ENCODE measurements around the gene FOSL1. TPM values are rescaled to one million over a fixed set of nuclear protein-coding genes. Genes with fewer than 3 reads are reported as not detected.

FOSL1 gene
- total RNA-seq, 1 donor from 2014 or later = 0.21 TPM

DNA sequence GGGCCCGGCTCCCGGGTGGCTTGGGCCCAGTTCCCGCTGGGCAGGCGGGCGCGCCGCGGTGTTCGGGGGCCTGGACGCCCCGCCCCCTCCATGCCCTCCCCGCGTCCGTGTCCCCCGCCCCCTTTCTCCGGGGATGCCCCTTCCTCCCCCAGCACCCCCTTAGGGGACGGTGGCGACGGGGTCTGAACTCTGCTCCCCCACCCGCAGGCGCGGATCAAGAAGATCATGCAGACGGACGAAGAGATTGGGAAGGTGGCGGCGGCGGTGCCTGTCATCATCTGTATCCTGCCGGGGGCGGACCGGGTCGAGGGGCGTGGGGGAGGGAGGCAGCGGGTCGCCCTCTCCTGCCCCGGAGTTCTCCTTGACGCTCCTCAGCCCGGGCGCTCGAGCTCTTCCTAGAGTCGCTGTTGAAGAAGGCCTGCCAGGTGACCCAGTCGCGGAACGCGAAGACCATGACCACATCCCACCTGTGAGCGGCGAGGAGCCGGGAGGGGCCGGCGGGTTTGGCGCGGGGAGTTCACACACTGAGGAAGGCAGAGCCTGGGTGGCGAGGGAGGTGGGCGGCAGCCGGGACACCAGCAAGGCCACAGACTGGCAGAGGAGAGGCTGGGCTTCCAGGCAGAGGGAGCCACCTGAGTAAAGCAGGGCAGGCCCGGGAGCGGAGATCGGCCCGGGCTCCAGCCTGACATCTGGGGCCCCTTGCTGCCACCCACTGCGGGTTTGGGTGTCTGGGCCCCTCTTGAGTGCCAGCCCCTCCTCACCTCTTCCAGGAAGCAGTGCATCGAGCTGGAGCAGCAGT is 19.6 kb upstream of the FOSL1 start:
- no peak for DNase-seq

DNA sequence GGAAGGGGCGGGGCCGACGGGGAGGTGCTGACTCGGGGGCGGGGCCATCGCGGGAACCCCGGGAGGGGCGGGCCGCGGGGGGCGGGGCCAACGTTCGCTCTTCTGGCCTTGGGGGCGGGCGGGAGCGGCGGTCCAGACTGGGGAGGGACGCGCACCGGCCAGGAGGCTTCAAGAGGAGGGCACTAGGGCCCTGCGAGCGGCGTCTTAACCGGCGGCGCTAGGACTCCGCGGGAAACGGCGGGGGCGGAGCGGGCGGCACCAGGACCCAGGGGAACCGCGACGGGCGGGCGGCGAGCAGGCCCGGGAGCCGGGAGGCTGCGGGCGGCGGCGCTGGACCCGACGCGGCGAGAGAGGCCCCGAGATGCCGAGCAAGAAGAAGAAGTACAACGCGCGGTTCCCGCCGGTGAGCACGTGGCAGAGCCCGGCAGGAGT is 19.0 kb upstream of the FOSL1 start, which contains the start of gene DRAP1:
Gene DRAP1, plus strand, starts transcription at position 286 of the 432 bp plus-strand sequence. Its CDS starts 76 bp downstream, at position 362.
- peak; percentile 99 for DNase-seq

DNA sequence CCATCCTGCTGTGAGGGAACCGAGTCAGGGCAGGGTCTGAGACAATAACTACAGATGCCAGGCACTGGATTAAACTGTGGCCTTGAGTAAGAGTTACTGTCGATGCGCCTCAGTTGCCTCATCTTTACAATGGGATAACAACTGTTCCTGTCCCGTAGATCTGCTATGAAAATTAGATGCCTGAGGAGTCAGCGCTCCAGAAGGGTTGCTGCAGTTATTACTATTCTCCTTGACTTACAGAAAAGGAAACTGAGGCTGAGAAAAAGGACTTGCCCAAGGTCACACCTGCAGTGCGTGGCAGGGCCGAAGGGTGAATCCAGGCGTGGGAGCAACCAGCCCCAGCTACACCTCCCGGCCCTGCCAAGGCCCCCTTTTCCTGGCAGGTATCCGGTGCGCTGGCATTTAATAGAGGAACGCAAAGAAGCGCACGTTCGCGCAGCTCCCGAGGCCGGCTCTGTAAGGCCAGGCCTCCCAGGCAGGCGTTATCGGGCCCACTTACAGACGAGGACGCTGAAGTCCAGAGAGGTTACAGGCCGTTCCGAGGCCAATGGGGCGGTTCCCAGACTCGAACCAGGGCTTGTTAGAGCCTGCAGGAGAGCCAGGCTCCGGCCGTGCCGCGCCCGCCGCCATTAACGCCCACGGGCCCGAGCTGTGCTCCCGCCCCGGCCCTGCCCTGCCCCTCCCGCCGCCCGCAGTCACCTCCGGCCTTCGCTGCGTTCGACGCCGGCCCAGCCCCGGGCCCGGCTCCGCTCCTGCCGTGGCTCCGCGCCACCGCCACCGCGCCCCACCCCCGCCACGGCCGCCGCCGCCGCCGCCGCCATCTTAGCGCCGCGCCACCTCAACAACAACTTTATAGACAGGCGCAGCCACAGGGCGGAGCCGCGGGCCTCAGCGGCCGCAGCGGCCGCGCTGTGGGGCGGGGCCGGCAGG is 18.3 kb upstream of the FOSL1 start, which contains the start of gene C11orf68:
Gene C11orf68, minus strand, starts transcription at position 852 of the 930 bp plus-strand sequence. Its CDS starts 31 bp downstream, at position 821.
- DNase-seq = no peak

DNA sequence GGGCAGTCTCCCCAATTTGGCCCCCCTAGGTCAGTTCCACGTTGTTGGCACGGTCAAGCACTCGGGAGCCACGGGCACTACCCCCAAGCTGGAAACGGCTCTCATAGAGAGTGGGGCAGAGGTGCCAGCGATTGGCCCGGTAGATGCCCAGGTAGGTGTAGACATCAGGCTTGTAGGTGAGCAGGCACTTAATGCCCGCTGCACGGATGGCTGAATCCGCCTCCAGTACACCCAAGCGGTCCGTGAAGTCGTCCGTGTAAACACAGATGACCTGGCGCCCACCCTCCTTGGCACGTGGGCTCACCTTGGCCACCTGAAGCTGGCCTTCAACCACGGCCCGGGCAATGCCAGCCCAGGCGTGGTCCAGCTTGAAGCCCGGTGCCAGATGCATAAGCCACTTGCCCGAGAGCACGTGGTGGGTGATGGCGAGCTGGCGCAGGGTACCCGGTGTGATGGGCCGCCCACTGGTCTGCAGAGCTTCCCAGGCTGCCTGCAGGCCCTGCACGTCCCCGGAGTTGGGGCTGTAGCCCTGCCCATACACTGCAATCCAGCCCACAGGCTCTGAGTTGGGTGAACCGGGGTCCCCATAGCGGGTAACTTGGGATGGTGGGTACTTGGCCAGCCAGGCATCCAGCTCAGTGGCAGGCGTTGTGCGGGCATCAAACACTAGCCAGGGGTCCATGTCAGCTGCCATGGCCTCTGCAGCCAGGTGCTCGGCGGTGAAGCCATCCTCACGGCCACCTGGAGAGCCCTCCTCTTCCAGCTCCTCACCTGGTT is 17.4 kb upstream of the FOSL1 start:
- DNase-seq = no peak

DNA sequence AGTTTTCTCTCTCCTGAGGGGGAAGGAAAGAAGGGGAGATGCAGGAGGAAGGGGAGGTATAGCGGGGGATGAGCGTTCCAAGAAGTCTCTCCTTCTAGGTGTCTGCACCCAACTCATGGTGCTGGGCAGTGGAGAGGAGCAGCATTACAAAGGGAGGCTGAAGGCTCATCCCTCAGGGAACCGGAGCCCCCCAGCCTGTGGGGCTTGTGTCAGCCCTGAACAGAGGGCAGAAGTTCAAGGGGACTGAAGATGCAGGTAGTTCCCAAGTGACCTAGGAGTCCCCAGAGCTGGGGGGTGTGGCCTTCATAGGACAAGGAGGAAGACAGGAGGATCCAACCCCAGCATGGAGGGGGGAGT is 16.9 kb upstream of the FOSL1 start:
- DNase-seq = no peak

DNA sequence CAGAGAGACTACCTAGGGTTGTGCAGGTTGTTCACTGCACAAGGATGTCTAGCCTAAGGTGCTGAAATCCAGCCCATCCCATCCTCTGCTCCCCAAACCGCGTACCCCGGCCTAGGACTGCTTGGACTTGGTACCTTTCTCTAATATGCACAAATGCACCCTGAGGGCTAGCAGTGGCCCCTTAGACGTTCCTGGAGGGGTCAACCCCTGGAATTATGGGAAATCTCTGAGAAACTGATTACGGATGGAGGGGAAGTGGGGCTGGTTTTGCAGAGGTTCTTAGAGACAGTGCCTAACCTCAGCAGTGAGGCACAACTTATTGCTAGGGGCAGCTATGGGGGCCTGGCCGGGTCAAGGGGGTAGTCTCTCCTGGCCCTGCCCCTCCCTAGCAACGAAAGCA is 16.2 kb upstream of the FOSL1 start:
- no peak for DNase-seq

DNA sequence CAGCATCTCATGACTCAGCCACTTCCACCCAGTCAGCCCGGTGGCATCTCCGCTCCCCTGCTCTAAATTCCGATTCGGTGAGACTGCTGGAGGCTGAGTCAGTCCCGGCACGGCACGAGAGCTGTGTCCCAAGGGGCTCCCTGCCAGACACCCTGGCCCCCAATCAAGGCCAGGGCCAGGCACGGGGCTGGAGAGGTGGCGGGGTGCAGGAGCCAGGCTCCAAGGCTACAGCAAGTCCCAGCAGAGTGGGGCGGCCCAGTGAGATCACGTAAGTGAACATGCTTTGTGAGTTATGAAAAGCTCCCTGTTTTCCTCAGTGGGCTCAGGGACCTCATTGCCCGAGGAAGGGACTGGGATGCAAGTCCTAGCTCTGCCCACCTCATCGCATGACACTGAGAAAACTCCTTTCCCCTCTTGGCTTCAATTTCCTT is 15.6 kb upstream of the FOSL1 start:
- no peak for DNase-seq

DNA sequence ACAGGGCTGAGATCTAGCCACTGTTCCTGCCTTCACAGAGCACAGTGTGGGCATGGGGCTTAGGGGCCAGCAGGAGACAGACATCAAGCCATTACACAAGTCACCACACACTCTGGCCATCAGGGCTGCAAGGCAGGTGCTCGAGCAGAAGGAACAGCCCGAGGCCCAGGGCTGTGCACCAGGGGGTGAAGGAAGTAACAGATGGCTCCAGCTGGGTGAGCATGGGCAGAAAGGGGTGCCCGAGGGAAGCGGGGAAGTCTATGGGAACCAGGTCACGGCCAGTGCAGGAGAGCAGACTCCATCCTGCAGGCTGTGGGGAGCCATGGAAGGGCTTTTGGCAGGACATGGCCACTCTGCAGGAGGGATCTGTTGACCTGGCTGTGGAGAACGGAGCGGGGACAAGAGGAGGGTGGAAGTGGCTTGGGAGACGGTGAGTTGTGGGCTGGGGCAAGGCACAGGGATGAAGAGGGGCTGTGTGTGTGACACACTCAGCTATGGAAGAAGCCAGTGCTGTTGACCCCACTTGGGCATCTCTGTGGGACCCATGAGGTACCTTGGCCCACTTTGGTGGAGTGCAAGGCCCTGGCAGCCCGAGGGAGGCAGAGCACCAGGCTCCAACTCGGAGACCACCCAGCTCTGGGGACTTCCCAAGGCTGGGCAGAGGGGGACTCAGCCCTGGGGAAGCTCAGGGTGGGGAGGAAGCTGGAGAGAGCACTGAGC is 15.1 kb upstream of the FOSL1 start:
- DNase-seq = no peak

DNA sequence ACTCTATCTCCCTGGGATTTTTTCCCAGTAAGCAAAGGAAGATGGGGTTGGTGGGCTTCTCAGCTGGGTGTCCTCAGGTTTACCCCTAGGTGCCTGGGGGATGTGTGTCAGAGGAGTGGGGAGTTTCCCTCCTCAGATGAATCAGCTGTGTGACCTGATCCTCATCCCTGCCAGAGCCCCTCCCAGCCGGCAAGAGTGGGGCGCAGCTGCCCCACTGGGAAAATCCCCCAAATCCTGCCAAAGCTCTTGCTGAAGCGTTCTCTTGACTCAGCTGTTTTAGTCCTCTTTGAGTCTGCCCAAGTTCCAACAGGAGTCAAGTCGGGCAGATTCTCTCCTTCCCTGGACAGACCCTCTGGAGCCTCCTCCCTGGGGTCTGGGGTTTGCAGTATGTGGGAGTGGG is 12.7 kb upstream of the FOSL1 start:
- no peak for DNase-seq

DNA sequence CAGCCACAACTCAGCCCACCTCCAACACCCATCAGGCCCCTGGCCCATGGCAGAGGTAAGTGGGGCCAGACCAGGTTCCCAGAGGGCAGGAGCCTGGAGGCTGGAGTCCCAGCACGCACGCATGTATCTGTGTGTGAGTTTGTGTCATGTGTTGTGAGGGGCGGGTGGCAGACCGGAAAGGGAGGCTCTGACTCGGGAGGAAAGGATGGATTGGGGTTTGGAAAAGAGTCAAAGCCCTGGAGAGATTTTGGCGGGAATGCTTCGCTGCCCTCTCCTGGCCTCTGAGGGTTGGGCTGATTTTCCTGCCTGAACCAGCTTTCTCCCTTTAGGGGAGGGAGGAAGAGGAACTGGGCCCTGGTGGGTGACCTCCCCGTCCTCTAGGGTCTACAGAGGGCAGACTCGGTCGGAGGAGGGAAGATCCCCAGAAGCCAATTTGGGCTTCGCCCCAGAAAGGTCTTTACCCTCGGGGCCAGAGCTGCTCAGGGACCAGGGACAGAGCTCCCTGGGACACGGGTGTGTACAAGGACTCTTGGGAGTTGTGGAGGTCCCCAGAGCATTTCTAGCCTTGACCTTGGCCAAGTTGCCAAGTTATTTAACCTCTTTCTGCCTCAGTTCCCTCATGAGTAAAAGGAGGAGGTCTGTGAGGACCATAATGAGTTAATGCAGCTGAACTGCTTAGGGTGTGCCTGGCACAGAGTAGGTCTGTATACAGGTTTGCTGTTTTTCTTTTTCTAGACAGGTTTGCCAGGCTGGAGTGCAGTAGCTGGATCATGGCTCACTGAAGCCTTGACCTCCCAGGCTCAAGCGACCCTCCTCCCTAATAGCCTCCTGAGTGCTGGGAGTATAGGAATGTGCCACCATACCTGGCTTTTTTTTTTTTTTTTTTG is 11.7 kb upstream of the FOSL1 start:
- peak; percentile 64 for DNase-seq

DNA sequence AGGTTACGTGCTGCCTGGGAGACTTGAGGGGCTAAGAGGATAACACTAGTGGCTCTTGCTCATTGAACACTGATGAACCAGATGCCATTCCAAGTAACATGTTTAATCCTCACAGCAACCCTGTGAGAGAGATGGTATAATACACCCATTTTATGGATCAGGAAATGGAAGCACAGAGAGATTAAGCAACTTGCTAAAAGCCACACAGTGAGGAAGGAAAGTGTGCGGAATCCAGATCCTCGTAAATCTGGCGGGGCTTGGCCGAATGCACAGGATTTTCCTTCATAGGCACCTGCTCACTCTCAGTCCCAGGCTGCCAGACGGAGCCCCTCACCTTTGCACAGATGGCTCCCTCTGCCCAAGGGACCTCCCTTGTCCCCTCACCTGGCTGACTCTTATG is 7.7 kb upstream of the FOSL1 start:
- DNase-seq = no peak

DNA sequence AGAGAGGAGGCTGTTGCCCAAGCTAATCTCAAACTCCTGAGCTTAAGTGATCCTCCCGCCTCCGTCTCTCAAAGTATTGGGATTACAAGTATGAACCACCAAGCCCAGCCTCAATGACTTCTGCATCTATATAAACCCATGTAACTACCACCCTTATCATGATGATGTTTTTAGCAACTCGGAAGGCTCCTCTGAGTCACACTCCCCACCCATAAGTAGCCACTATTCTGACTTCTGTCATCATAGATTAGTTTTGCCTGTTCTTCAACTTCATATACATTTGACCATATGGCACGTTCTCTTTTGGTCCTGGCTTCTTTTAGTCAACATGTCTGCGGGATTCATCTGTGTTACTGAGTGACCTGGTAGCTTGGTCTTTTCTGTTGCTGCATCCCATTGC is 6.4 kb upstream of the FOSL1 start:
- no peak for DNase-seq

DNA sequence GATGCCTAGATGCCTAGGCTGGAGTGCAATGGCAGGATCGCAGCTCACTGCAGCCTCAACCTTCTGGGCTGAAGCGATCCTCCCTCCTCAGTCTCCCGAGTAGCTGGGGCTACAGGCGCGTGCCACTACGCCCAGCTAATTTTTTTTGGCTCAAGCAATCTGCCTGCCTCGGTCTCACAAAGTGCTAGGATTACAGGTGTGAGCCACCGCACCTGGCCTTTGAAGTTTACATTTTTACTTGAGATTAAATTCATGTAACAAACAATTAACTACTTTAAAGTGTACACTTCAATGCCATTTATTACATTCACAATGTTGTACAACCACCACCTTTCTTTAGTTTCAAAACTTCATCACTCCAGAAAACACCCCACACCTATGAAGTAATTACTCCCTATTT is 3.5 kb upstream of the FOSL1 start:
- DNase-seq = no peak

DNA sequence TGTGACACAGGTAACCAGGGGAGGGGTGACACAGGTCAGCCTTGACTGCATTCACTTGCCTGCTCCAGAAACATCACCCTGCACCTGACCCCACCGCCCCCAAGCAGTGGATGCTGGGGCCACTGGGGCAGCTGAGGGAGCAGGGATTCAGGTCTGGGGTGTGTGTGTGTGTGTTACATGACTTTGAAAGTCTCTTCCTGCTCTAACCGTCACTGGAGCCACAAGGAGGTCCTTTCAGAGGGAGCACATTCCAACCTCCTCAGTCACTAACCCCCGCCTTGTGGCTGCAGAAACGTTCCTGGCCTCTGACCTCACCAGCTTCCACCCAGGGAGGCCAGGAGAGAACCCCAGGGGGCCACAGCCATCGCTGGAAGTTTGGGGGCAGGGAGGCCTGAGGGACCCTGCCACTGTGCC is 2.9 kb upstream of the FOSL1 start:
- no peak for DNase-seq

DNA sequence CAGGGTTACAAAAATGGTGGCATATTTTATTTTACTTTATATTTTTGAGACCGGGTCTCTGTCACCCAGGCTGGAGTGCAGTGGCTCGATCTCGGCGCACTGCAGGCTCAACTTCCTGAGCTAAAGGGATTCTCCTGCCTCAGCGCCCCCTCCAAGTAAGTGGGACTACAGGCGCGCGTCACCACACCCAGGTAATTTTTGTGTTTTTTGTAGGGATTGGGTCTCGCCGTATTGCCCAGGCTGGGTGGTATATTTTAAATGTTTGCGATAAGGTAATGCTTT is 652 bp upstream of the FOSL1 start:
- no peak for DNase-seq

DNA sequence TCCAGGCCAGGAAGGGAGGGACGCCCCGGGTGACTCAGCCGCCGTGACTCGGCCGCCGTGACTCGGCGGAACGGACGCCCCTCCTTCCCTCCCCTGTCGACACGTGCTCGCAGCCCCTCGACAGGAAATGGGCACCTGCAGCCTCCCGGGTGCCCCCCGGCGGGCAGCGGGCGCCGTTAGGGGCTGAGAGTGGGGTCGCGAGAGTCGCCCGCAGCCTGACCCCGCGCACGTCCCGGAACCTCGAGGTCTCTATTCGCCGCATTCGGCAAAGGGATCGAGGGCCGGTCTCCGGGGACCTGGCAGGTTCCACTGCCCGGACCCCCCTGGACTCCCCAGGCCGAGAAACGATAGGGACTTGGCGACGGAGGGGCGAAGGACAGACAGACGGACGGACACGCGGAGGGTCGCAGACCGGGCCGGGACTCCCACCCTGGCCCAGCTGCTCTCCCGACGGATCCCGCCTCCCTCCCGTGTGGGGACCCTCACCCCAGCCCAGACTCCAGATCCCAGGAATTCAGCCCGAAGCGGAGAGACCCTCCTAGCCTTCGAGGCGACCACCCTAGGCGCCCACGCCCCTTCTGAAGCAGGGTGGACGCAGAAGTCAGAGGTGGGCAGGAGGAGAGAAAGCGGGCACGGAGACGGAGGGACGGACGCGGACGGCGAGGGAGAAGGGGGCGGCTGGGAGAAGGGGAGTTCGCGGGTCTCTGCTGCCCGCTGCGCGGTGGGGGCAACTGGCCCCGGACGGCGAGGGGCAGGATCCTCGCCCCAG is 648 bp downstream of the FOSL1 start:
- no peak for DNase-seq

DNA sequence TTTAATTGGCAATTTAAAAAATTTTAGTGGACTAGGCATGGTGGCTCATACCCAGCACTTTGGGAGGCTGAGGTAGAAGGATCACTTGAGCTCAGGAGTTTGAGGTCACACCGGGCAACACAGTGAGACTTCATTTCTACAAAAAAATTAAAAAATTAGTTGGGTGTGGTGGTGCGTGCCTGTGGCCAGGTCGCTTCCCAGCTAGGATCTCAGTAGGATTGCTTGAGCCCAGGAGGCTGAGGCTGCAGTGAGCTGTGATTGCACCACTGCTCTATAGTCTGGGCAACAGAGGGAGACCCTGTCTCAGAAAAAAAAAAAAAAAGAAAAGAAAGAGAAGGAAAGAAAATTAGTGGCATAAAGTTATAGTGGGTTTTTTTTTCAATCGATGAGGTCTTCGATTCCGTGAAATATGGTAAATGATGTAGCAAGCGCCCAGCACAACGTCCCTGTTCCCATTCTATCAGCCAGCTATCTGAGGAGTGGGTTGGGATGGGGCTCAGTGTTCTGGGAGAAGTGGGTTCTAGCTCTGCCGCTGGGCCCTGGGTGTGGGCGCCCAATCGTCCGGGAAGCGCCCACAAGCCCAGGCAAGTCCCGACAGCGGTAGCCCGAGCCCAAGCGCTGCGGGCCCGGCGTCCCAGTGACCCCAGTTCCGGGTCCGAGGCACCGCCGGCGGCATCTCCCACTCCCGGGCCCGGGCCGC is 1.4 kb downstream of the FOSL1 start:
- no peak for DNase-seq

DNA sequence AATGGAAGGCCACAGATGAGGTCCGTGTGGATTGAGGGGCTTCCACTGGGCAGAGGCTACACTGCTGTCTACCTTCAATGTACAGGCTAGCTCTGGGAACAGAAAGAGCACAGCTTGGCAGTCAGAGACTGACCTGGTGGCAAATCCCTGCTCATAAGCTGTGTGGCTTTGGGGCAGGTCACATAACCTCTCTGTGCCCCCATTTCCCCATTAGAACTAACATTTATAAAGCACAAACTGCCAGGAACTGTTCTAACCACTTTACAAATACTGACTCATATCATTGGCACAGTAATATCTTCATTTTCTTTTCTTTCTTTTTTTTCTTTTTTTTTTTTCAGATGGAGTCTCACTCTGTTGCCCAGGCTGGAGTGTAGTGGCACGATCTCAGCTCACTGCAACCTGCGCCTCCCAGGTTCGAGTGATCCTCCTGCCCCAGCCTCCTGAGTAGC is 3.1 kb downstream of the FOSL1 start:
- no peak for DNase-seq

Measured in tongue (tissue), 2 donors.